Kidney (tissue), 14 donors: ENCODE measurements around the gene ANKRD31. TPM values are rescaled to one million over a fixed set of nuclear protein-coding genes. Genes with fewer than 3 reads are reported as not detected.

Source experiments
- DNase-seq, 5 donors: peaks; one replicate each; pipeline ENCODE4 v3.0.0-alpha.2; 2013 to 2020
- FAIRE-seq: peaks from 2 replicates; lab custom pipeline; 2012; peaks lifted over from hg19 to GRCh38; lab: Jason Lieb, UNC
- H3K27ac ChIP-seq, 2 donors: one replicate each; pipeline ENCODE4 v1.7.0; 2013; ENCODE audit warnings: low read depth in 2 of 2, low read length in 2 of 2, inconsistent platforms in 1 of 2
- H3K27me3 ChIP-seq: one replicate; pipeline ENCODE4 v1.7.1; 2013; ENCODE audit warnings: low read length, inconsistent platforms; ENCODE audit not compliant: control insufficient read depth, insufficient read depth
- H3K36me3 ChIP-seq, 3 donors: one replicate each; pipeline versions ENCODE4 v1.7.0 to v1.7.1; 2013; ENCODE audit warnings: low read length in 3 of 3, control low read depth in 1 of 3, inconsistent platforms in 1 of 3; ENCODE audit not compliant: insufficient read depth in 3 of 3, control insufficient read depth in 2 of 3
- H3K4me1 ChIP-seq, 3 donors: one replicate each; pipeline versions ENCODE4 v1.7.0 to v1.7.1; 2013; ENCODE audit warnings: low read length in 3 of 3, inconsistent platforms in 1 of 3, low read depth in 1 of 3; ENCODE audit not compliant: control insufficient read depth in 2 of 3, insufficient read depth in 2 of 3
- H3K4me3 ChIP-seq, 3 donors: one replicate each; pipeline versions ENCODE4 v1.7.0 to v1.8.1; 2013; ENCODE audit warnings: low read length in 3 of 3, control low read depth in 1 of 3, inconsistent platforms in 1 of 3
- H3K9ac ChIP-seq, 3 donors: one replicate each; pipeline versions ENCODE4 v1.7.0 to v1.7.1; 2013; ENCODE audit warnings: low read length in 3 of 3, control low read depth in 1 of 3, inconsistent platforms in 1 of 3
- H3K9me3 ChIP-seq, 3 donors: one replicate each; pipeline versions ENCODE4 v1.7.0 to v1.7.1; 2013; ENCODE audit warnings: low read length in 3 of 3, control low read depth in 1 of 3, inconsistent platforms in 1 of 3; ENCODE audit not compliant: control insufficient read depth in 2 of 3, insufficient read depth in 1 of 3
- intact Hi-C: fragments of 100-400 bp; cut with DNase I; formaldehyde crosslinking; loops from one replicate; pipeline ENCODE4 v1.11.1; 2022
- polyA plus RNA-seq: library from polyadenylated mRNA; stranded (reverse); fragments of 350-450 nt; fragmentation: Illumina TruSeq; extraction: RNeasy Lipid Tissue Mini Kit (QIAGEN cat#74804); gene quantifications from one replicate; pipeline ENCODE4 v1.2.3, GENCODE V29; 2014; ENCODE audit warnings: low read depth, low replicate concordance; ENCODE audit not compliant: insufficient read depth
- total RNA-seq: library from RNA; stranded (reverse); fragmentation: NEBNext Ultra II Directional; extraction: Animal tissue kit (Norgen Biotek cat#: 25700); gene quantifications from one replicate; pipeline ENCODE4 v1.2.1, GENCODE V29; 2021
- TF ChIP-seq, protein P1 (sequence below): IDR thresholded peaks from 3 replicates; pipeline ENCODE4 v1.5.1; 2012; ENCODE audit warnings: mild to moderate bottlenecking, moderate library complexity, borderline replicate concordance; ENCODE audit not compliant: insufficient read depth; ENCODE audit errors: extremely low read depth
- donor health status: control.
- donor health status: control.
- donor health status: control.
- donor health status: control.
- donor health status: control.
- donor health status: DM: yes; HTN: yes; CAD: no.
- donor health status: Normal renal cell carcinoma (clear cell type).

ANKRD31 gene
- total and polyA plus RNA-seq, 2 donors from 2014 or later: 0.17 to 0.38 TPM

- FAIRE-seq (no peak), DNase-seq (no peak)
- Histone ChIP-seq H3K27me3 (no peaks in the 10 kb centered on the region), H3K9ac (no peak overlapping the region), H3K4me1 (peaks cover 0 to 11% (median 6%) of the 10 kb centered on the region in 3 donors), H3K36me3 (no peaks in the 10 kb centered on the region), H3K4me3 (no peak overlapping the region), H3K27ac (no peak overlapping the region), H3K9me3 (no peaks in the 10 kb centered on the region)
- intact Hi-C loops: no loop called here
- TF ChIP-seq, protein P1, sequence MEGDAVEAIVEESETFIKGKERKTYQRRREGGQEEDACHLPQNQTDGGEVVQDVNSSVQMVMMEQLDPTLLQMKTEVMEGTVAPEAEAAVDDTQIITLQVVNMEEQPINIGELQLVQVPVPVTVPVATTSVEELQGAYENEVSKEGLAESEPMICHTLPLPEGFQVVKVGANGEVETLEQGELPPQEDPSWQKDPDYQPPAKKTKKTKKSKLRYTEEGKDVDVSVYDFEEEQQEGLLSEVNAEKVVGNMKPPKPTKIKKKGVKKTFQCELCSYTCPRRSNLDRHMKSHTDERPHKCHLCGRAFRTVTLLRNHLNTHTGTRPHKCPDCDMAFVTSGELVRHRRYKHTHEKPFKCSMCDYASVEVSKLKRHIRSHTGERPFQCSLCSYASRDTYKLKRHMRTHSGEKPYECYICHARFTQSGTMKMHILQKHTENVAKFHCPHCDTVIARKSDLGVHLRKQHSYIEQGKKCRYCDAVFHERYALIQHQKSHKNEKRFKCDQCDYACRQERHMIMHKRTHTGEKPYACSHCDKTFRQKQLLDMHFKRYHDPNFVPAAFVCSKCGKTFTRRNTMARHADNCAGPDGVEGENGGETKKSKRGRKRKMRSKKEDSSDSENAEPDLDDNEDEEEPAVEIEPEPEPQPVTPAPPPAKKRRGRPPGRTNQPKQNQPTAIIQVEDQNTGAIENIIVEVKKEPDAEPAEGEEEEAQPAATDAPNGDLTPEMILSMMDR: no peak
These were observed 177.6 kb downstream of the ANKRD31 start for GRCh38 chr5:75058986-75059535.

- DNase-seq (no peak), FAIRE-seq (no peak)
- Histone ChIP-seq H3K9me3 (no peaks in the 10 kb centered on the region), H3K4me3 (no peak overlapping the region), H3K9ac (no peak overlapping the region), H3K27ac (no peak overlapping the region), H3K27me3 (no peaks in the 10 kb centered on the region), H3K36me3 (no peaks in the 10 kb centered on the region), H3K4me1 (peaks cover 0 to 11% (median 6%) of the 10 kb centered on the region in 3 donors)
- TF ChIP-seq, protein P1: no peak
- intact Hi-C loops: no loop called here
These were observed 179.1 kb downstream of the ANKRD31 start for GRCh38 chr5:75057561-75057960.

DNA sequence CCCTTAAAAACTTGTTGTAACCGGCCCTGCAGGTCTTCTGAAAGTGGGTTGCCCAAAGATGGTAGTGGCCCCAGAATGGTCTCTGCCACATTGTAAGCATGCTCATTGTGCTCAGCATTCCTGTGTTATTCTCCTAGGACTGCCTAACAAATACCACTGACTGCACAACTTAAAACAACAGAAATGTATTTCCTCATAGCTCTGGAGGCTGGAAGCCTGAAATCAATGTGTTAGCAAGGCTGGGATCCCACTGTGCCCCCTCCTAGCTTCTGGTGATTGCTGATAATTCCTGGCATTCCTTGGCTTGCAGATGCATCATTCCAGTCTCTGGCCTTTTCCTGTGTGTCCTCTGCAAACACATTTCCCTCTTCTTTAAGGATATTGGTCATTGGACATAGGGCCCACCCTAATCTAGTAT is 180.9 kb downstream of the ANKRD31 start:
- DNase-seq: no peak
- TF ChIP-seq, protein P1: no peak

More for the DNA sequence above, 180.9 kb downstream of the ANKRD31 start:
- H3K4me1 ChIP-seq: peaks cover 0 to 13% (median 11%) of the 10 kb centered on the region in 3 donors
- H3K27me3 ChIP-seq: no peaks in the 10 kb centered on the region
- FAIRE-seq: no peak
- no peak overlapping the region for H3K9ac ChIP-seq
- H3K4me3 ChIP-seq: no peak overlapping the region
- H3K27ac ChIP-seq: no peak overlapping the region
- intact Hi-C loops: no loop called here
- H3K36me3 ChIP-seq: no peaks in the 10 kb centered on the region
- no peaks in the 10 kb centered on the region for H3K9me3 ChIP-seq
